HepG2 (cell line): ENCODE measurements around the gene CDH23. TPM values are rescaled to one million over a fixed set of nuclear protein-coding genes. Genes with fewer than 3 reads are reported as not detected.
A peak's percentile ranks its signal among the peaks of the same experiment; 100 is the strongest.

ENCODE experiments used
- ATAC-seq: fragments of 200-7000 bp; cut with Tn5 transposase; 3 replicates; pipeline ENCODE4 v1.9.1; 2020; ENCODE audit warnings: mild to moderate bottlenecking, moderate library complexity
- BruUV-seq: library from RNA; stranded (reverse); fragments of 400-500 nt; replicated peaks from 2 replicates; lab custom pipeline; 2021; lab: Mats Ljungman, UMichigan
- CTCF ChIA-PET: fragments of 300-600 bp; formaldehyde crosslinking; extraction: SDS; loops from one replicate; lab custom pipeline; 2021; ENCODE audit warnings: low total read pairs, inconsistent platforms, low intra/inter-chr PET ratio; lab: Yijun Ruan, JAX
- POLR2A ChIA-PET: fragments of 350-600 bp; sonication (Branson Sonifier 250); formaldehyde crosslinking; loops from one replicate; lab custom pipeline; 2020; ENCODE audit warnings: antibody characterized with exemption, inconsistent platforms; lab: Yijun Ruan, JAX
- DNase-seq: peaks from one replicate; pipeline ENCODE4 v3.0.0-alpha.2; 2015; ENCODE audit warnings: low spot score
- FAIRE-seq: peaks from 3 replicates; lab custom pipeline; 2011; peaks lifted over from hg19 to GRCh38; lab: Jason Lieb, UNC
- H2AFZ ChIP-seq: one replicate; pipeline ENCODE4 v1.6.1; 2011; ENCODE audit warnings: low read length, inconsistent platforms
- H3K27ac ChIP-seq: fragments of 300-600 bp; 3 replicates; pipeline ENCODE4 v1.8.0; 2011; ENCODE audit warnings: mixed run types, mild to moderate bottlenecking, mixed read lengths, low read length, inconsistent platforms; ENCODE audit not compliant: insufficient read depth; ENCODE audit errors: extremely low read length
- H3K27me3 ChIP-seq, 2 experiments: fragments of 200-600 bp in 1 of 2; 2 replicates in 1 of 2; 3 replicates in 1 of 2; pipeline versions ENCODE4 v1.6.0 to v1.8.0; 2011; ENCODE audit warnings: low read length in 2 of 2, mild to moderate bottlenecking in 2 of 2, moderate library complexity in 2 of 2, inconsistent platforms in 1 of 2; ENCODE audit not compliant: insufficient read depth in 2 of 2, control insufficient read depth in 1 of 2
- H3K36me3 ChIP-seq, 2 experiments: fragments of 200-600 bp in 1 of 2; replicated peaks in 1 of 2; 2 replicates in 1 of 2; 3 replicates in 1 of 2; pipeline versions ENCODE4 v1.5.1 to v1.8.0; 2011; ENCODE audit warnings: low read length in 2 of 2, inconsistent platforms in 1 of 2; ENCODE audit not compliant: insufficient read depth in 2 of 2, control insufficient read depth in 1 of 2
- H3K4me1 ChIP-seq: 2 replicates; pipeline ENCODE4 v1.5.1; 2012; ENCODE audit warnings: low read length, inconsistent platforms; ENCODE audit not compliant: insufficient read depth
- H3K4me2 ChIP-seq: 2 replicates; pipeline ENCODE4 v1.6.0; 2011; ENCODE audit warnings: low read depth, low read length, inconsistent platforms
- H3K4me3 ChIP-seq, 3 experiments: fragments of 200-600 bp in 1 of 3; sonication (generic), shearing (Covaris generic) in 1 of 3; replicated peaks in 1 of 3; 2 replicates each; pipeline ENCODE4 v1.5.1; 2011 to 2016; ENCODE audit warnings: low read length in 3 of 3, inconsistent platforms in 2 of 3, low read depth in 2 of 3, mild to moderate bottlenecking in 2 of 3, control low read depth in 1 of 3, mixed read lengths in 1 of 3; ENCODE audit not compliant: insufficient read depth in 1 of 3
- H3K79me2 ChIP-seq: one replicate; pipeline ENCODE4 v1.6.1; 2011; ENCODE audit warnings: low read length, inconsistent platforms; ENCODE audit not compliant: insufficient read depth
- H3K9ac ChIP-seq: 2 replicates; pipeline ENCODE4 v1.6.0; 2011; ENCODE audit warnings: mild to moderate bottlenecking, low read depth, low read length, inconsistent platforms; ENCODE audit not compliant: insufficient read depth
- H3K9me3 ChIP-seq: 2 replicates; pipeline ENCODE4 v1.5.1; 2012; ENCODE audit warnings: mild to moderate bottlenecking, low read length
- H4K20me1 ChIP-seq: 2 replicates; pipeline ENCODE4 v1.6.0; 2011; ENCODE audit warnings: inconsistent platforms, mild to moderate bottlenecking, low read length, moderate library complexity; ENCODE audit not compliant: insufficient read depth
- ESRRA ChIP-seq: sonication (generic); formaldehyde crosslinking; IDR thresholded peaks from 2 replicates; pipeline ENCODE4 v1.5.1; 2020; ENCODE audit warnings: mild to moderate bottlenecking, low read depth, missing genetic modification reagents
- GATA4 ChIP-seq: sonication (generic); IDR thresholded peaks from 2 replicates; pipeline ENCODE4 v1.6.1; 2016; ENCODE audit warnings: antibody characterized with exemption, low read depth, borderline replicate concordance
- MBD4 ChIP-seq: IDR thresholded peaks from 2 replicates; pipeline ENCODE4 v1.6.1; 2012; ENCODE audit warnings: low read length, inconsistent platforms, borderline replicate concordance
- POLR2AphosphoS2 ChIP-seq: IDR thresholded peaks from 2 replicates; pipeline ENCODE4 v1.6.1; 2011; ENCODE audit warnings: low read depth, low read length, improper control_type of control experiment
- ZBTB4 ChIP-seq: sonication (generic); formaldehyde crosslinking; IDR thresholded peaks from 2 replicates; pipeline ENCODE4 v1.4.0; 2020; ENCODE audit warnings: missing genetic modification reagents, mild to moderate bottlenecking, borderline replicate concordance
- ZNF615 ChIP-seq: sonication (generic); formaldehyde crosslinking; IDR thresholded peaks from 2 replicates; pipeline ENCODE4 v1.5.0; 2020; ENCODE audit warnings: mild to moderate bottlenecking, missing genetic modification reagents, borderline replicate concordance
- ZNF768 ChIP-seq: sonication (generic); formaldehyde crosslinking; IDR thresholded peaks from 2 replicates; pipeline ENCODE4 v1.4.0; 2020; ENCODE audit warnings: missing genetic modification reagents
- WGBS: methylation state at CpG from one replicate; pipeline ENCODE4 v1.1.6; 2017; ENCODE audit warnings: low lambda C conversion rate; 5-methylcytosine and 5-hydroxymethylcytosine counted together
- in situ Hi-C: cut with HindIII; loops from 2 replicates; pipeline ENCODE4 v1.10.0; 2017; ENCODE audit warnings: low pct_unique_long_range_greater_than_20kb; ENCODE audit not compliant: extremely low pct_ligation_motif_present
- intact Hi-C: fragments of 100-400 bp; cut with micrococcal nuclease; formaldehyde crosslinking; loops from one replicate; pipeline ENCODE4 v1.10.0; 2022; ENCODE audit not compliant: unreplicated experiment
- polyA plus RNA-seq, 8 experiments: library from polyadenylated mRNA; depleted of rRNA in 3 of 8; stranded (reverse) in 7 of 8; unstranded in 1 of 8; fragments of >200 nt; fragmentation: Illumina TruSeq in 4 of 8; extraction: Trizol in 4 of 8; gene quantifications; 2 replicates each; pipeline versions ENCODE4 v1.2.1 to v1.2.3, GENCODE V29; 2011 to 2016; ENCODE audit warnings: low read depth in 4 of 8, missing spikeins in 1 of 8, mixed read lengths in 1 of 8; ENCODE audit not compliant: insufficient read depth in 1 of 8
- total RNA-seq, 5 experiments: library from RNA; depleted of rRNA; stranded (reverse); fragments of >200 nt; fragmentation: Illumina TruSeq; extraction: Trizol; gene quantifications; 2 replicates each; pipeline ENCODE4 v1.2.3, GENCODE V29; 2016; ENCODE audit warnings: low read depth in 1 of 5
- TF ChIP-seq, protein P1 (sequence below): sonication (generic); formaldehyde crosslinking; IDR thresholded peaks from 2 replicates; pipeline ENCODE4 v1.4.0; 2020; ENCODE audit warnings: missing genetic modification reagents, borderline replicate concordance
- TF ChIP-seq, protein P2 (sequence below): sonication (generic); formaldehyde crosslinking; IDR thresholded peaks from 2 replicates; pipeline ENCODE4 v1.4.0; 2020; ENCODE audit warnings: mild to moderate bottlenecking, missing genetic modification reagents

Gene CDH23
- total and polyA plus RNA-seq, 2 of the 13 experiments (the other 11 are each of a cell fraction or from before 2014, with no cell fraction given) = 0.13 TPM; not detected in 1

DNA sequence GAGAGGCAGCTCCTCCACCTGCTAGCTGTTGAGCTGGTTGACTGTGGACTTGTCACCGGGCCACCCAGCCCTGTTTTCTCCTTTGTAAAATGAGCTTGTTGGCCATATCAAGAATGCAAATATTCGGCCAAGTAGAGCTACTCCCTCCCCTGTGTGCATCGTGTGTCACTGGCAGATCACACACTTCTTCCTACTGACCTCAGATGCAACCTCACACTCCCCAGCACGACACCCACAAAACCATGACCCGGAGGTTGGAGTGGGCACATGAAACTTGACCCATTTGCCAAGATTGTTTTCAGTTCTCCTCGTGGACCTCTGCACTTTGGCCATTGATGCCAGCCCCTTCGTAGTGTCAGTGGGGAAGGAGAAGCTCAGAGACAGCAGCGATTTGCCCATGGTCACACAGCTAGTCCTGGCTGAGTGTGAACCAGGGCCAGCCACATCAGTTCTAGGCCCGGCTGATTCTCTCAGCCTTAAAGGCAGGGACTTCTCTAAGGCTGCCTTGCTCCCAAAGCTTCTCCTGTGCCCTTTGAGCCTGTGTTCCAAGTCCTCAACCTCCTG, 101.1 kb downstream of the CDH23 start:
- CTCF ChIA-PET = no interaction called here

DNA sequence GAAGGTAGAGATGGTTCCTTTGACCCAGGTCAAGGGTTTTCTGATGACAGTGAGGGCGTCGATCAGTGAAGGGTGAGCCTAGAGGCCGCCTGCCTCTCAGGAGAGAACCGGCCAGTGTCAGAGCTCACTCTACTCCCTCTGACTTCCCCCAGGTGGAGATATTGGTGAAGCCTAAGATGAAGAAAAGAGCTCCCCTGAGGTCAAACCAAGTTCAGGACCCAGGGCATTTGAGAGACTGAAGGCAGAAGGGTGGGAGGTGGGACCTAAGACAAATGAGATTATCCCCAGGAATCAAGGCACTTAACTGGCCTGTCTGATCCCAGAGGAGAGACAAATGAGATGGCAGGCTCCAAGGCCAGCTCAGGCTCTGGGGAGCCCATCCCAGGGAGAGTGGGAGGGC, 104.7 kb downstream of the CDH23 start:
- no peaks in the 10 kb centered on the region for H3K79me2 ChIP-seq
- intact Hi-C loops (no loop called here), in situ Hi-C loops (no loop called here)
- ATAC-seq (no peak), FAIRE-seq (no peak), DNase-seq (no peak)
- no peaks in the 10 kb centered on the region for H3K4me1 ChIP-seq
- no peaks in the 10 kb centered on the region for H3K9me3 ChIP-seq
- H3K9ac ChIP-seq = no peak overlapping the region
- H3K4me2 ChIP-seq = no peak overlapping the region
- no peak overlapping the region for H3K4me3 ChIP-seq
- no peak overlapping the region for H3K27ac ChIP-seq
- WGBS = 0% methylated on average over 4 of the region's 4 CpGs
- no TSS peak for BruUV-seq
- ChIA-PET CTCF (no interaction called here), POLR2A (no interaction called here)
- no peaks in the 10 kb centered on the region for H3K36me3 ChIP-seq
- no peak overlapping the region for H2AFZ ChIP-seq
- H4K20me1 ChIP-seq = no peaks in the 10 kb centered on the region
- H3K27me3 ChIP-seq = peaks cover 0 to 44% of the 10 kb centered on the region in 2 experiments; a peak in 3 of 5 replicates
- TF ChIP-seq, protein P1, sequence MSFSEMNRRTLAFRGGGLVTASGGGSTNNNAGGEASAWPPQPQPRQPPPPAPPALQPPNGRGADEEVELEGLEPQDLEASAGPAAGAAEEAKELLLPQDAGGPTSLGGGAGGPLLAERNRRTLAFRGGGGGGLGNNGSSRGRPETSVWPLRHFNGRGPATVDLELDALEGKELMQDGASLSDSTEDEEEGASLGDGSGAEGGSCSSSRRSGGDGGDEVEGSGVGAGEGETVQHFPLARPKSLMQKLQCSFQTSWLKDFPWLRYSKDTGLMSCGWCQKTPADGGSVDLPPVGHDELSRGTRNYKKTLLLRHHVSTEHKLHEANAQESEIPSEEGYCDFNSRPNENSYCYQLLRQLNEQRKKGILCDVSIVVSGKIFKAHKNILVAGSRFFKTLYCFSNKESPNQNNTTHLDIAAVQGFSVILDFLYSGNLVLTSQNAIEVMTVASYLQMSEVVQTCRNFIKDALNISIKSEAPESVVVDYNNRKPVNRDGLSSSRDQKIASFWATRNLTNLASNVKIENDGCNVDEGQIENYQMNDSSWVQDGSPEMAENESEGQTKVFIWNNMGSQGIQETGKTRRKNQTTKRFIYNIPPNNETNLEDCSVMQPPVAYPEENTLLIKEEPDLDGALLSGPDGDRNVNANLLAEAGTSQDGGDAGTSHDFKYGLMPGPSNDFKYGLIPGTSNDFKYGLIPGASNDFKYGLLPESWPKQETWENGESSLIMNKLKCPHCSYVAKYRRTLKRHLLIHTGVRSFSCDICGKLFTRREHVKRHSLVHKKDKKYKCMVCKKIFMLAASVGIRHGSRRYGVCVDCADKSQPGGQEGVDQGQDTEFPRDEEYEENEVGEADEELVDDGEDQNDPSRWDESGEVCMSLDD (CRISPR knock-in tag) = no peak
- TF ChIP-seq ZBTB4 (CRISPR knock-in tag) (no peak), ESRRA (CRISPR knock-in tag) (no peak), POLR2AphosphoS2 (no peak)
- TF ChIP-seq, protein P2, sequence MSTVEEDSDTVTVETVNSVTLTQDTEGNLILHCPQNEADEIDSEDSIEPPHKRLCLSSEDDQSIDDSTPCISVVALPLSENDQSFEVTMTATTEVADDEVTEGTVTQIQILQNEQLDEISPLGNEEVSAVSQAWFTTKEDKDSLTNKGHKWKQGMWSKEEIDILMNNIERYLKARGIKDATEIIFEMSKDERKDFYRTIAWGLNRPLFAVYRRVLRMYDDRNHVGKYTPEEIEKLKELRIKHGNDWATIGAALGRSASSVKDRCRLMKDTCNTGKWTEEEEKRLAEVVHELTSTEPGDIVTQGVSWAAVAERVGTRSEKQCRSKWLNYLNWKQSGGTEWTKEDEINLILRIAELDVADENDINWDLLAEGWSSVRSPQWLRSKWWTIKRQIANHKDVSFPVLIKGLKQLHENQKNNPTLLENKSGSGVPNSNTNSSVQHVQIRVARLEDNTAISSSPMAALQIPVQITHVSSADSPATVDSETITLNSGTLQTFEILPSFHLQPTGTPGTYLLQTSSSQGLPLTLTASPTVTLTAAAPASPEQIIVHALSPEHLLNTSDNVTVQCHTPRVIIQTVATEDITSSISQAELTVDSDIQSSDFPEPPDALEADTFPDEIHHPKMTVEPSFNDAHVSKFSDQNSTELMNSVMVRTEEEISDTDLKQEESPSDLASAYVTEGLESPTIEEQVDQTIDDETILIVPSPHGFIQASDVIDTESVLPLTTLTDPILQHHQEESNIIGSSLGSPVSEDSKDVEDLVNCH (CRISPR knock-in tag) = no peak

More for the DNA sequence above, 101.1 kb downstream of the CDH23 start:
- intact Hi-C loops (no loop called here), in situ Hi-C loops (no loop called here)
- H3K9ac ChIP-seq = no peak overlapping the region
- H2AFZ ChIP-seq = no peak overlapping the region
- no peaks in the 10 kb centered on the region for H4K20me1 ChIP-seq
- no peaks in the 10 kb centered on the region for H3K36me3 ChIP-seq
- no peak overlapping the region for H3K4me2 ChIP-seq
- H3K79me2 ChIP-seq = no peaks in the 10 kb centered on the region
- WGBS = 23% methylated on average over 6 of the region's 9 CpGs
- peaks cover 0 to 30% of the 10 kb centered on the region in 2 experiments; a peak in 3 of 5 replicates for H3K27me3 ChIP-seq
- no peaks in the 10 kb centered on the region for H3K9me3 ChIP-seq
- no peak for DNase-seq
- no peak overlapping the region for H3K27ac ChIP-seq
- no peak for ATAC-seq
- H3K4me3 ChIP-seq = no peak overlapping the region
- no peak for FAIRE-seq
- POLR2A ChIA-PET = no interaction called here
- H3K4me1 ChIP-seq = no peaks in the 10 kb centered on the region
- BruUV-seq = no TSS peak
- TF ChIP-seq ZNF768 = peak; percentile 56; the same call in 1 of the 2 replicates
- no peak for TF ChIP-seq GATA4
- TF ChIP-seq ZNF615 (CRISPR knock-in tag) = no peak
- no peak for TF ChIP-seq MBD4
